ENCODE measurements around the gene CCDC141. TPM values are rescaled to one million over a fixed set of nuclear protein-coding genes. Genes with fewer than 3 reads are reported as not detected.

The CCDC141 gene
- polyA plus RNA-seq, 1 donor from 2014 or later, result 0.27 TPM

DNA sequence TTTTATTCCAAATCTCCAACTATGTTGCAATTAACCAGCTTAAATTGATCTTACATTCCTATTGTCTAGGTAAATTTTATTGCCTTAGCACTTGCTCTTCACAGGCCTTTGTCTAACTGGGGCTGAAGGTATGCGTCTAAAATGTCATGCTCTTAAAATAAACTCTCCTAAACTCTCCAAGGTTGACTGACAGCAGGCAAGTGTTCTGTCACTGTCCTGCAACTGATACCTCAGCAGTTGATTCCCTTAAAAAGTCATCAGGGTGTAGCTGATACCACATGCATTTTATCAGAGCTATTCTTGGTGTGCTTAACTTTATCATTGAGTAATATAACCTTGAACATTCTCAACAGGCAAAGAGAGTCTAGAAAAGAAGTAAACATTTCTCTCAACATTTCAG lies 243.4 kb downstream of the CCDC141 start:
- Histone ChIP-seq H3K9me2 (ENCODE audit: insufficient read depth, low read length) (no peaks in the 10 kb centered on the region), H4K20me1 (ENCODE audit: insufficient read depth) (no peaks in the 10 kb centered on the region), H3F3A (ENCODE audit: insufficient read depth, low read length, poor library complexity, severe bottlenecking) (no peaks in the 10 kb centered on the region), H3K27ac (ENCODE audit: low read length) (no peak overlapping the region), H3K9me3 (ENCODE audit: low read length) (no peaks in the 10 kb centered on the region), H3K4me3 (ENCODE audit: low read length) (no peak overlapping the region), H3K9ac (ENCODE audit: low read length) (no peak overlapping the region), H3K4me2 (ENCODE audit: low read length) (no peak overlapping the region), H2AFZ (ENCODE audit: low read depth, low read length) (no peak overlapping the region), H3K79me2 (replicated peaks; ENCODE audit: insufficient read depth, low read length) (no peaks in the 10 kb centered on the region), H3K27me3 (ENCODE audit: insufficient read depth, low read depth, low read length) (no peaks in the 10 kb centered on the region), H3K36me3 (ENCODE audit: insufficient read depth, low read length) (no peaks in the 10 kb centered on the region)
- no peak for TF ChIP-seq CTCF (IDR thresholded peaks at IDR 0.05; ENCODE audit: poor library complexity, severe bottlenecking)
- no peak for TF ChIP-seq RAD21 (conservative IDR thresholded peaks at IDR 0.05)
- TF ChIP-seq POLR2AphosphoS5 (IDR thresholded peaks at IDR 0.05), result no peak

DNA sequence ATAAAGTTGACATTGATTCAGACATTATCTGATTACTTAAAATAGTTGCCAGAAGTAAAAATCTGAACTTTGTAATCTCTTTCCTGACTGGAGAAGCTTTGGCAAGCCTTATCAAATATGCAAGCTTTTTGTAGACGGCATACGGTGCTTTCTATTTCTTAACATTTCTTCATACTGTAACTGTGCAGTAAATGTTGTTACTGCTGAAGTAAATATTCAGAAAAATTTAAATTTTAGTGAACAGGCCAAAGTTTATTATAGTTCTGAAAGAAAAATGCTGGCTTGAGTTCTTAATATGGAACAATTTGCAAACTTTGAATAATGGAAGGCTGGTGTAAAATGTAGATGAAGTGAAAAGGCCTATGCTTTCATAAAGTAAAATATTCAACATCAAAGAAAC lies 244.5 kb downstream of the CCDC141 start:
- H3K79me2 ChIP-seq (replicated peaks; ENCODE audit: insufficient read depth, low read length), result no peaks in the 10 kb centered on the region
- no peaks in the 10 kb centered on the region for H3K9me2 ChIP-seq (ENCODE audit: insufficient read depth, low read length)
- no peak overlapping the region for H3K4me3 ChIP-seq (ENCODE audit: low read length)
- H3K27me3 ChIP-seq (ENCODE audit: insufficient read depth, low read depth, low read length), result no peaks in the 10 kb centered on the region
- no peaks in the 10 kb centered on the region for H4K20me1 ChIP-seq (ENCODE audit: insufficient read depth)
- no peaks in the 10 kb centered on the region for H3K9me3 ChIP-seq (ENCODE audit: low read length)
- no peak overlapping the region for H3K9ac ChIP-seq (ENCODE audit: low read length)
- no peaks in the 10 kb centered on the region for H3F3A ChIP-seq (ENCODE audit: insufficient read depth, low read length, poor library complexity, severe bottlenecking)
- no peak overlapping the region for H3K27ac ChIP-seq (ENCODE audit: low read length)
- no peaks in the 10 kb centered on the region for H3K36me3 ChIP-seq (ENCODE audit: insufficient read depth, low read length)
- TF ChIP-seq EP300 (conservative IDR thresholded peaks at IDR 0.05; ENCODE audit: poor library complexity, severe bottlenecking) (no peak), REST (IDR thresholded peaks at IDR 0.05; ENCODE audit: borderline replicate concordance) (no peak), MXI1 (conservative IDR thresholded peaks at IDR 0.05; ENCODE audit: poor library complexity, severe bottlenecking) (no peak), RAD21 (conservative IDR thresholded peaks at IDR 0.05) (no peak), SMC3 (conservative IDR thresholded peaks at IDR 0.05; ENCODE audit: poor library complexity) (no peak), POLR2AphosphoS5 (IDR thresholded peaks at IDR 0.05) (no peak), TAF1 (IDR thresholded peaks at IDR 0.05; ENCODE audit: low read depth) (no peak), CTCF (IDR thresholded peaks at IDR 0.05; ENCODE audit: poor library complexity, severe bottlenecking) (no peak), EZH2 (IDR thresholded peaks at IDR 0.05; ENCODE audit: borderline replicate concordance, insufficient read depth, low read length, poor library complexity, severe bottlenecking) (no peak)
- H3K4me2 ChIP-seq (ENCODE audit: low read length), result no peak overlapping the region
- H2AFZ ChIP-seq (ENCODE audit: low read depth, low read length), result no peak overlapping the region

All from neural cell (in vitro differentiated cells).